ENCODE measurements around the gene DCXR. TPM values are rescaled to one million over a fixed set of nuclear protein-coding genes. Genes with fewer than 3 reads are reported as not detected.

DCXR gene
- 10 to 100 TPM; 20.6 to 42.5 (median 35.0) TPM for polyA plus RNA-seq (ENCODE audit: insufficient read length in 10 of 10)
- long read RNA-seq, donor 1, transcript DCXR-201 (8 exons, 887 nt), result major isoform, 21 of 25 reads
- long read RNA-seq, donor 1, partial matches to known transcripts, result 0 of 25 reads
- long read RNA-seq, donor 1, other reads (novel, unspliced or antisense), result 0 of 25 reads
- long read RNA-seq, donor 2, transcript DCXR-201 (8 exons, 887 nt), result major isoform, 5 of 6 reads
- long read RNA-seq, donor 2, partial matches to known transcripts, result 0 of 6 reads
- long read RNA-seq, donor 2, other reads (novel, unspliced or antisense), result 0 of 6 reads
- long read RNA-seq, donor 3, result 0 reads
- long read RNA-seq, donor 4, transcript DCXR-201 (8 exons, 887 nt), result major isoform, 9 of 12 reads
- long read RNA-seq, donor 4, partial matches to known transcripts, result 0 of 12 reads
- long read RNA-seq, donor 4, other reads (novel, unspliced or antisense), result 0 of 12 reads
- long read RNA-seq, donor 5, transcript DCXR-201 (8 exons, 887 nt), result major isoform, 10 of 16 reads
- long read RNA-seq, donor 5, partial matches to known transcripts, result 0 of 16 reads
- long read RNA-seq, donor 5, other reads (novel, unspliced or antisense), result 0 of 16 reads
- long read RNA-seq, donor 6, transcript DCXR-201 (8 exons, 887 nt), result major isoform, 26 of 30 reads
- long read RNA-seq, donor 6, partial matches to known transcripts, result 0 of 30 reads
- long read RNA-seq, donor 6, other reads (novel, unspliced or antisense), result 0 of 30 reads
- long read RNA-seq, donor 7, transcript DCXR-201 (8 exons, 887 nt), result major isoform, 11 of 15 reads
- long read RNA-seq, donor 7, partial matches to known transcripts, result 0 of 15 reads
- long read RNA-seq, donor 7, other reads (novel, unspliced or antisense), result 0 of 15 reads
- long read RNA-seq, donor 8, partial matches to known transcripts, result 5 of 15 reads
- long read RNA-seq, donor 8, other reads (novel, unspliced or antisense), result 0 of 15 reads
- long read RNA-seq, donor 9, partial matches to known transcripts, result 0 of 1 reads
- long read RNA-seq, donor 9, other reads (novel, unspliced or antisense), result 0 of 1 reads

DNA sequence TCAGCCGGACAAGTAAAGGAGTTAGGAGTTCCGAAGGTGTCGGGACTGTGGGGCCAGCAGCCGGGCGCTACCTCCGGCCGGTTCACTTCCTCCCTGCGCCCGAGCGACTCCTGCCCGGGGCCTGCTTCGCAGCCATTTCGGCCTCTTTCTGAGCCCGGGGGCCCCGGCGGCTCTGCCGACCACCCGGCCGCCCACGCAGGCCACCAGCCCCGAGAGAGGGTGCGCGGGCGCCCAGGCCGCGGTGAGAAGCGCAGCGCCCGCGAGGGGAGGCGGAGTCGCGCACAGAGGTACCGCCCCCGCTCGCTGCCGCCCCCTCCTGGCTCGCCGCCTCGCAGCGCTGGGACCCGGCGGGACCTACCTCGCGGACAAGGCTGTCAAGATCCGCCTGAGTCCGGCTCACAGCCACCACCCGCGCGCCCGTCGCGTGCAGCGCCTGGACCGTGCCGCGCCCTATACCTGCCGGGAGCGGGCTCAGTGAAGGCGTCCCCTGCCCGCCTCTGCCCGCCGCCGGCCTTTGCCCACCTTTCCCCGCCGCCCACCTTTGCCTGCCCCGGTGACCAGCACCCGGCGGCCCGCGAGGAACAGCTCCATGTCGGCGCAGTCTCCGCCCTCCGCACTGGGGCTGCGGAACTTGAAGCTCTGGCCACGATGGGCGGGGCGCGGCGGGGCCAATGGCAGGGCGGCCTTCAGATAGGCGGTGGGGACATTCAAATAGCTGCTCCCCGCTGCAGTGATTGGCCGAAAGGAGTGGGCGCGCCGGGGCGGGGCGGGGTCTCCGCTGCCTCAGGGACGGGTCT, at the start of gene DCXR:
DCXR (minus strand) TSS at position 606 of the 797 bp plus-strand sequence; CDS start at position 591, 15 bp downstream.
- DNase-seq, result peak; percentile 95 to 99 (median 95)

DNA sequence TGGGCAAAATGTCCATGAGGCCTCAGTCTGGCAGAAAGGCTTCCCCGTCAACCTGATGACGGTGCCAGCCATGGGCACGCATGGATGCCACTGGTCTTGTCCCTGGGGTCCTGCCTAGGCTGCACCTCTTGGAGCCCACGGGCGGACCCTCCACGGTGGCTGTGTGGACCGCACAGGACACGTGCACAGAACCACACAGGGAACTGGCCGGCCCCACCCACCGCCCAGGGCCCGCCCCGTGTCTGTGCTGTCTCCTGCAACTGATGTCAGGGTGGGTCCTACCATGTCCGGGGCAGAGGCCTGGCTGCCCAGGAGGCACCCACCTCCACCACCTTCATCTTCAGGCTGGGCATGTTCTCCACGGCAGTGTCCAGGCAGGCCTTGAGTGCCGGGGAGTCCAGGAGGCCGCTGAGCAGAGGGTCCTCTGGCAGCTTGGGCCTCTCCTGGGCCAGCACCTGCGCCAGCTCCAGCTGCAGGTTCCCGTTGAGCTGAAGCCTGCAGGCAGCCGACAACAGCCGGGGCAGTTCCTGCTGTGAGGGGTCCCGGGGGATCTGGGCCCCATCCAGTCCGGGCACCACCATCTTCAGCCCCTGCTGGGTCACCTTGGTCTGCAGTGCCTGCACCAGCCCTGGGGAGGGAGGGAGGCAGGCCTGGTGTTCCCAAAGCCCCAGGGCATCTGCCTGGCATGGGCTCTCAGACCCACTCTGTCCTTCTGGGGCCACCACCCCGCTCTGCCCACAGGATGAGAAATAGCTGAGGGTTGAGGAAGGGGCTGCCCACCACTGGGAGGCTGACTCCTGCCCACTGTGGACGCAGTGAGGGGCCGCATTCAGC, 48.7 kb upstream of the DCXR start:
- DNase-seq, result peak in 1 of 3 donors; percentile 2

DNA sequence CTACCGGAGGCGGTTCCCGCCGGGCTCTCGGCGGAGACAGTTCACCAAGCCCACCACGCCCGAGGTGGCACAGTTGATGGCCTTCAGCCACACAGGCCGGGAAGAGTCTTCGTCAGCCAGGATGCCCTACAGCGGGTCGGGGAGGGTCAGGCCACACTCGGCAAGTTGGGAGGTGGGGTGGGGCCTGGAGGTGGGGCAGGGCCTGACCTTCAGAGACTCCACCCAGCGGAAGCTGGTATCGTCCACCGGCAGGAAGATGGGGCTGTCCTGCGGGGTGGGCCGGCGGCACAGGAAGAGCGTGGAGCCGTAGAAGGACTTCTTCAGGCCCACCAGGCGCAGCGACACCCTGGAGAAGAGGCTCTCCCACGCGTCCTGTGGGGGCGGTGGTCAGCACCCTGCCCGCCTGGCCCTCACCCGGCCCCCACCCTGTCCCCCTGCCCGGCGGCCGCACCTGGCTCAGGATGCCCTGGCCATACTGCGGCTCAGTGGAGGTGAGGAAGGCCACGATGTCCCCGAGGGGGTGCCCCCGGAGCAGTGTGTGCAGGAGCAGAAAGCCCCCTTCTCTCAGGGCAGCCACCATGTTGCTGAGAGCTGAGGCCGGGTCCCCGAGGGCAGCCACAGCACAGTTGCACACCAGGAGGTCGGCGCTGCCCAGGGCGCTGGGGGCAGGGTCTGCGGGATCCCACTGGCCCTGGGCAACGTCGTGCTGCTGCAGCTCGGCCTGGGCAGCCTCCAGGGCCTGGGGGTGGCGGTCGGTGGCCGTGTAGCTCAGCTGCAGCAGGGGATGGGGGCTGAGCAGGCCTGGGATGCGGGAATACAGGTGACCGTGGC, 47.7 kb upstream of the DCXR start:
- DNase-seq, result peak in 1 of 3 donors; percentile 6

DNA sequence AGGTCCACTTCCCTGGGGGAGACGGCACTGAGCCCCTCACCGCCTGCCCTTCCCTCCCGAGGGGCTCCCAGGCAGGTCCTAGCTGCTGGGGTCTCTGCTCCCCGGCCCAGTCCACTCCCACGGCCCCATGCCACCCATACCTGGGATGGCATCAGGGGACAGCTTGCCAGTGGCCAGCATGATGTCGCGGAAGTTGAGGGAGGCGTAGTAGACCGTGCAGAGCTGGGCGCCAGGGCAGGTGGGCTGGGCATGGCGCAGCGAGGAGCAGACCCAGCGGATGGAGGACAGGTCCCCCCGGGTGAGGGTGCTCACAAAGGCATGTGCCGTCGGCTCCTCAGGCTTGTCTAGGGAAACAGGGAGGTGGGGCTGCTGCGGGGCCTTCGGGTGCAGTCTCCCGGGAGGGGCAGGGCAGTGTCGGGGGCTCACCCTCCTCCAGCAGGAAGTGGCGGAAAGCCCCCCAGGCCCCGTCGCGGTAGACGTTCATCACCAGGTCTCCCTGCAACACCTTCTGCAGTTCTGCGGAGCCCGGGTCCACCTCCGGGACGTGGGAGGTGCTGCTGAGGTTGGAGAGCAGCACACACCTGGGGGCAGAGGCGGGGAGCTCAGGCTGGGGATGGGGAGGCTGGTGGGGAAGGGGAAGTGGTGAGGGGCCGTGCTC, 47.0 kb upstream of the DCXR start:
- DNase-seq, result peak in 1 of 3 donors; percentile 2

DNA sequence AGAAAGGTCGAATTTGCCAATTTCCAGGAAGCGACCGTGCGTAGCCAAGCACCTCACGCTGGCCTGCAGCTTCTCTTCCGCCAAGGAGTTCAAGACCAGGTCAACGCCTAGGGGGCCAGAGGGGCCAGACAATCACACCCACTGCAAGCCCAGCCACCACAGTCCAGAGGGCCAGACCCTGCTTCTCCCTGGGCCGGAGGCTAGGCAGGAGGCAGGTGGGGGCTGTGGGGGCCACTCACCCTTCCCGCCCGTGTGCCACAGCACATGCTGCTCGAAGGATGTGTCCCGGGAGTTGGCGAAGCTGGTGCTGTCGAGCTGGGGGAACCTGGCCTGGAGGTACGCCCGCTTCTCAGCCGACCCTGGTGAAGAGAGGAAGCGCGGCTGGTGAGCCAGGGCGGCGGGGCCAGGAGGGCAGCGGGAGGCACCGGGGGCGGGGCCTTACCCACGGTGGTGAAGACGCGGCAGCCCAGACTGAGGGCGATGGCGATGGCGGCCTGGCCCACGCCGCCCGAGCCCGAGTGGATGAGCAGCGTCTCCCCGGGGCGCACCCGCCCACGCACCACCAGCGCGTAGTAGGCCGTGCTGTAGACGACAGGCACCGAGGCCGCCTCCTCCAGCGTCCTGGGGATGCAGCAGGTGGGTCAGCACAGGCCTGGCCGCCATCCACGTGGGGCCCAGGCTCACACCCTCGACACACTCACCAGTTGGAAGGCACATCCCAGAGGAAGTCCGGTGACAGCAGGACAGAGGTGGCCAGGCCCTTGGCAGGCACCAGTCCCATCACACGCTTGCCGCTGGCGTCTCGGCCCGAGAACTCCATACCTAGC, 46.2 kb upstream of the DCXR start:
- peak in 1 of 3 donors; percentile 1 for DNase-seq

DNA sequence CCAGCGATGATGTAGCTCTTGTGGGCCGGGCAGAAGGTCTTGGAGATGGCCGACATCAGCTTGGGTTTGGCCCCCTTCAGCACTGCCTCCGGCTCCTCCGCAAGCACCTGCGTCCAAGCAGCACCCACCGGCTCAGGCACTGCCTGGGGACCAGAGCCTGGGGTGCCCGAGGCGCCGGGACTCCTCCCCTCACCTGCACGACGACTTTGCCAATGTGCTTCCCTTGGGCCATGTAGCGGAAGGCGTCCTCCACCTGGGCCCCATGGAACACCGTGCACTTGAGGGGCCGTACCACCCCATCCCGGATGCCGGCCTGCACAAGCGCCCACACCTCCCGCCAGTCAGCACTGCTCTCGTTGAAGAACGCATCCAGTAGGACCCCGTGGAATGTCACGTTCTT, 45.5 kb upstream of the DCXR start:
- DNase-seq, result peak in 1 of 3 donors; percentile 2

DNA sequence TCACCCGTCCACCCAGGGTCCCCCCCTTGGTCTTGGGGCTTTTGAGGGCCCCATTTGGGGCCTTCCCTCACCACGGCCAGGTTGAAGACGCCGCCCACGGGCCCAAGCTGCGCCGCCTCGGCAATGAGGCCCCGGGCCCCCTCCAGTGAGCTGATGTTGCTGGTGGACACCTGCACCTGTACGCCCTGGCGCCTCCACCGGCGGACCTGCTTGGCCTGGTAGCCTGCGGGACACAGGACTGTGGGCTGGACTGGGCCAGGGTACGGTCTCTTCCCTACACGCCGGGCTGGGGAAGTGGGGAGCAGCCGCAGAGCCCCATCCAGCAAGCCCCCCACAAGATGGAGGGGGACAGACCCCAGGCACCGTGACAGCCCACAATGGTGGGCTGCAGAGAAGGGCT, 45.0 kb upstream of the DCXR start:
- peak in 1 of 3 donors; percentile 1 for DNase-seq

DNA sequence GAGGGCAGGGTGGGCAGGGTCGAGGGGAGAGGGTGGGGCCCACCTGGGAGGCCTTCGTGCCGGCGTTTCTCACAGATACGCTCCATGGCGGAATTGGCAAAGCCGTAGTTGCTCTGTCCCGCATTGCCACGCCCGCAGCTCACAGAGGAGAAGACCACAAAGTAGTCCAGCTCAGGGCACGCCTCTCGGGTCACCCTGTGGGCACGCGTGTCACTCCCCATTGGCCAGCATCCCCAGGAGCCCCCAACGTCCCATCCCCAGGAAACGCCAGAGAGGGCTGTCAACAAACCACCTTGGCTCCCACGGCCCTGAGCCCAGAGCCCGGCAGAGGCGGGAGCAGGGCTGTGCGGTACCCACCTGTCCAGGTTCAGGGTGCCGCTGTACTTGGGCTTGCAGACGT, 44.5 kb upstream of the DCXR start:
- peak in 1 of 3 donors; percentile 0 for DNase-seq

DNA sequence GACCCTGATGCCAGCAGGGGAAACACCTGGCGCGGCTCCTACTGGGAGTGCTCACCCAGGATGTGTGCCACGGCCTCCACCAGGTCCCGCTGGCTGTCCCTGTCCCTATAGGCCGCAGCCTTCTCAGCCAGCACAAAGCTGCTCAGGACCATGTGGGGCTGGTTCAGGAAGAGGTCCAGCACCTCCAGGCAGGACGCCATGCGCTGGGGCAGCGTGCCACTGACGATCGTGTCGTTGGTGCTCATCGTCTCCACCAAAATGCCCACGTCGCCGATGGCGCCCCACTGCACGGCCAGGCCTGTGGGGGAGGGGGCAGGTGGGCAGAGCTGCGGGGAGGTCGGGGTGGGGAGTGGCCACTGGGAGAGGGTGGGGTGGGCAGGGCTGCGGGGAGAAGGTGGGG, 44.0 kb upstream of the DCXR start:
- DNase-seq, result peak in 1 of 3 donors; percentile 10

DNA sequence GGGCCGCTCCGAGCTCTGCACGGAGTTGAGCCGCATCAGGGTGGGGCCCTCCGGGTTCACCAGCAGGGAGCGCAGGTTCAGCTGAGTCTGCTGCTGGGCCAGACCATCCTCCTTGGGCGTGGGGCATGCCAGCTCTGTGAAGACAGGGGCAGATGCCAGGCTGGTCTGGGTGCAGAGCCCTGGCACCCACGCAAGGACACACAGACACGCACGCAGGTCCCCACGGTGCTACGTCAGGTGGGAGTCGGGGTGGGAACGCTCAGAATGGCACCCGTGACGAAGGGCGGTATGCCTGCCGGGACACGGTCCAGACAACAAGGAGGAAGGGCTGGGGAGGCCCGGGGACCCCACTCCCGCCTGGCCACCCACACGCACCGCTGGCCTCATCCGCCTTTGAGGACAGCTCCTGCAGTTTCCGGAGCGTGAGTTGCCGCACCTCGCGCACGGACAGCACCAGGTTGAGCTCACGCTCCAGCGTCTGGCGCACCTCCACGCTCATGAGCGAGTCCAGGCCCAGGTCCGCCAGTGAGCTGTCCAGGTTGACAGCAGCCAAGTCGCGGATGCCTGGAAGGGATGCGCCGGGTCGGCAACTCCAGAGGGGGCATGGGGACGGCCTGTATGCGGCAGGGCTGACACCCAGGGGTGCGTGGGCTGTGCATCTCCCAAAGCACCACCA, 43.4 kb upstream of the DCXR start:
- peak in 1 of 3 donors; percentile 12 for DNase-seq

DNA sequence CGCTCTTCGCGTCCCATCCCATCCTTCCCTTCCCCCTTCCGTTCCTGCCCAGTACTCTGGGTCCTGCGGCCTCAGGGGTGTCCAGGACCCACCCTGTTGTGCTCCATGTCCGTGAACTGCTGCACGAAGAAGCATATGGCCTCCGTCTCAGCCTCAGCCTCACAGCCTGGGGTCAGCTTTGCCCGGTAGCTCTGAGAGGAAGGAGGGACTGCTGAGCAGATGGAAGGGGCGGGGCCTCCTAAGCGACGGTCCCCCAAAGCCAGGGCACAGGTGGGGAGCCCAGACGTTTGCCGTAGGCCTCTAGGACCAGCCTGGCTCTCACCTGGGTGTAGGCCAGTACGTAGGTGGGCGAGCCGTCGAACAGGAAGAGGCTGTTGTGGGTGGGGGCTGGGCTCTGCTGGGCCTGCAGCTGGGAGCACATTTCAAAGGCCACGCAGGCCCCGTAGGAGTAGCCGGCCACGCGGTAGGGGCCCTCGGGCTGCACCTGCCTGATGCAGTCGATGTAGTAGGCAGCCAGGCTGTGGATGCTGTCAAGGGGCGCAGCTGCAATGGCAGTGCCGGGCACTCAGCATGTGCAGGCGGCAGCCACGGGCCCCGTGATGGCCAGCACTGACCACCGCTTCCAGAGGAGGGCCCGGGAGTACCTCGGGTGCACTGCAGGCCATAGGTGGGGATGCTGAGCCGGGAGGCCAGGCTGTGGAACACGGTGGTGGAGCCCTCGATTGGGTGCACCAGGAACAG, 42.7 kb upstream of the DCXR start:
- peak in 1 of 3 donors; percentile 7 for DNase-seq

DNA sequence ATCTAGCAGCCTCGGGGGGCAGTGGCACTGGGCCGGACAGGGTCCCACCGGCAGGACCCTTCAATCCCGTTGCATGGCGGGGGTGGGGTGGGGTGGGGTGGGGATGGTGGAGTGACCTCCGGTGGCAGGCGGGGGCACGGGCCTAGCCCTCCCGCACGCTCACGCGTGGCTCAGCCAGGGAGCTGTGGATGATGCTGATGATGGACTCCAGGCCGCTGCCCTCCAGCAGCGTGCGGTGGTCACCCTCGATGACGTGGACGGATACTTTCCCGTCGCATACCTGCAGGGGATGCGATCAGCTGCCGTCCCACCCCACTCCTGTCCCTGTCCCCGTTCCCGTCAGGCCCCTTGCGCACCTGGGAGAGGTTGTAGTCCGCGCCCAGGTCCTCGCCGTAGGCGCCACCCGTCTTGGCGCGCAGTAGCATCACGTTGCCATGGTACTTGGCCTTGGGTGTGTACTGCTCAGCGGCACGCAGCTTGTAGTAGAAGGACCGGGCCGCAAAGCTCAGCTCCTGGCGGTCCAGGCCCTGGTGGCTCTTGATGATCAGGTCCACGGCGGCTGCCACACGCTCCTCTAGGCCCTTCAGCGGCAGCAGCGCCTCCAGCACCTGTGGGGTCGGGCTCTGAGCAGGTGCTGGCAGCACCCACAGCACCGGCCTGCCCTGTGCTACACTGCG, 41.6 kb upstream of the DCXR start:
- peak in 1 of 3 donors; percentile 11 for DNase-seq

DNA sequence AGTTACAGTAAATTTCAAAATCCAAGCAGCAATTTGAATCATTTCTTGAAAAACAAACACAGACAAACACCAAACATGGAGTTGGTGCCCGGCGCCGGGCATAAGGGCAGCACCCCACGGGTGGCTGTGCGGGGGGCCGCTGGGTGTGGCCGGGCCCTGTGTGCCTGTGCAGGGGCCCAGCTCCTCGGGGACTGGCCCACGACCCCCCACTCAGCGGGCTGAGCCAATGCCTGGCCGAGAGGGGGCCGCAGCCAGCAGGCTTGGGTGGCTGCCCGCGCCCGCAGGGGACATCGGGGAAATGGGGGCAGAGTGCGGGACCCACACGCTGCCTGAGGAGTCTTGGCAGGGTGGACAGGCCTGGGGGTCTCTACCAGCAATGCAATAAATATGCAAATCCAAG, 40.9 kb upstream of the DCXR start:
- DNase-seq, result no peak

DNA sequence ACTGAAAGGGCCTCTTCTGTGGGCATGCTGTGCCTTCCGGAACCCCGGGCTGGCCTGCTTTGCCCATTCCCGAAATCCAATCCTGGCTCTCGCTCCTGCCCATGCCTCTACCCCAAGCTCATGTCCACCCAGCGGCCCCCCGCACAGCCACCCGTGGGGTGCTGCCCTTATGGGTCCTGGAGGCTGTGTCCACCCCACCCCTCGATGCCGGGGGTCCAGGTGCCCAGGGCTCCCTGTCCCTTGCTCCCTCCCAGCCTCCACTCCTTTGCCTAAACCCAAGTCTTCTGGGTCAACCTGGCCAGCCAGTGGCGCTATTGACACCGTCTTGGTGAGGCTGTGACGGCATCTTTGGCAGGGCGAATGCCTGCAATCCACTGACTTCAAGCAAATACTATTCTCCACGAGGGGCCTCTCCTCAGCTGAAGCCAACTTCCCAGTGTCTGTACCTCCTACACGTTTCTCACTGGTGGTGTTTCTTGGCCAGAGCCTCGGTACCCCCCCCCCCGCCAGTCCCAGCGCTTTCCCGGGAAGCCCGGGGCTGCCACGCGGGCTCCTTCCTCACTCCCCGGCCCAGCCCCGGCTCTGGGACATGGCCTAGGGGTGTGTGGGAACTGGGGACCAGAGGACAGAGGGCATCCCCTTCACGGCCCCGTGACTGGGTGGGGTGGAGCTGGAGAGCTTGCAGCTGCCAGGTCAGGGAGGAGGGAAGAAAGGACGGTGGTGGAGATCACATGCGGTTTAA, 40.3 kb upstream of the DCXR start:
- peak in 2 of 3 donors; percentile 64 to 81 for DNase-seq
